HepG2 (cell line): ENCODE results near the gene INO80B. TPM values are rescaled to one million over a fixed set of nuclear protein-coding genes. Genes with fewer than 3 reads are reported as not detected.

ENCODE experiments used
- CBX5 ChIP-seq: sonication (generic); formaldehyde crosslinking; IDR thresholded peaks from 2 replicates; pipeline ENCODE4 v1.4.0; 2020; ENCODE audit warnings: missing genetic modification reagents, borderline replicate concordance
- CCDC6 ChIP-seq: sonication (generic); formaldehyde crosslinking; IDR thresholded peaks from 2 replicates; pipeline ENCODE4 v1.8.1; 2022; ENCODE audit warnings: mild to moderate bottlenecking, missing genetic modification reagents, moderate library complexity
- IKZF5 ChIP-seq: IDR thresholded peaks from 2 replicates; pipeline ENCODE4 v1.6.1; 2018; ENCODE audit warnings: missing genetic modification reagents, mild to moderate bottlenecking, missing compliant biosample characterization
- REXO4 ChIP-seq: sonication (generic); formaldehyde crosslinking; IDR thresholded peaks from 2 replicates; pipeline ENCODE4 v1.8.0; 2022; ENCODE audit warnings: missing genetic modification reagents, mild to moderate bottlenecking, borderline replicate concordance
- SP4 ChIP-seq: sonication (generic); formaldehyde crosslinking; IDR thresholded peaks from 2 replicates; pipeline ENCODE4 v1.8.1; 2023; ENCODE audit warnings: mild to moderate bottlenecking, missing genetic modification reagents
- TIGD3 ChIP-seq: sonication (generic); formaldehyde crosslinking; IDR thresholded peaks from 2 replicates; pipeline ENCODE4 v1.5.1; 2020; ENCODE audit warnings: mild to moderate bottlenecking, missing genetic modification reagents, borderline replicate concordance
- ZBTB46 ChIP-seq: sonication (generic); formaldehyde crosslinking; IDR thresholded peaks from 2 replicates; pipeline ENCODE4 v1.4.0; 2020; ENCODE audit warnings: mild to moderate bottlenecking, missing genetic modification reagents, borderline replicate concordance
- ZMYM3 ChIP-seq: sonication (generic); formaldehyde crosslinking; IDR thresholded peaks from 2 replicates; pipeline ENCODE4 v1.5.1; 2020; ENCODE audit warnings: mild to moderate bottlenecking, missing genetic modification reagents
- ZNF256 ChIP-seq: sonication (generic); formaldehyde crosslinking; conservative IDR thresholded peaks from 2 replicates; pipeline ENCODE4 v1.4.0; 2020; ENCODE audit warnings: missing genetic modification reagents
- ZNF740 ChIP-seq: sonication (generic); formaldehyde crosslinking; IDR thresholded peaks from 2 replicates; pipeline ENCODE4 v1.4.0; 2020; ENCODE audit warnings: missing genetic modification reagents
- polyA plus RNA-seq, 8 experiments: library from polyadenylated mRNA; depleted of rRNA in 3 of 8; stranded (reverse) in 7 of 8; unstranded in 1 of 8; fragments of >200 nt; fragmentation: Illumina TruSeq in 4 of 8; extraction: Trizol in 4 of 8; gene quantifications; 2 replicates each; pipeline versions ENCODE4 v1.2.1 to v1.2.3, GENCODE V29; 2011 to 2016; ENCODE audit warnings: low read depth in 4 of 8, missing spikeins in 1 of 8, mixed read lengths in 1 of 8; ENCODE audit not compliant: insufficient read depth in 1 of 8
- total RNA-seq, 5 experiments: library from RNA; depleted of rRNA; stranded (reverse); fragments of >200 nt; fragmentation: Illumina TruSeq; extraction: Trizol; gene quantifications; 2 replicates each; pipeline ENCODE4 v1.2.3, GENCODE V29; 2016; ENCODE audit warnings: low read depth in 1 of 5
- TF ChIP-seq, protein P1 (sequence below): sonication (generic); formaldehyde crosslinking; IDR thresholded peaks from 2 replicates; pipeline ENCODE4 v1.4.0; 2020; ENCODE audit warnings: missing genetic modification reagents
- TF ChIP-seq, protein P2 (sequence below): sonication (generic); formaldehyde crosslinking; IDR thresholded peaks from 2 replicates; pipeline ENCODE4 v1.4.0; 2020; ENCODE audit warnings: missing genetic modification reagents, borderline replicate concordance
- TF ChIP-seq, protein P3 (sequence below): sonication (generic); formaldehyde crosslinking; conservative IDR thresholded peaks from 2 replicates; pipeline ENCODE4 v1.4.0; 2020; ENCODE audit warnings: missing genetic modification reagents

The INO80B gene
- total and polyA plus RNA-seq, 2 of the 13 experiments (the other 11 are each of a cell fraction or from before 2014, with no cell fraction given): 6.2 to 14.5 TPM

DNA sequence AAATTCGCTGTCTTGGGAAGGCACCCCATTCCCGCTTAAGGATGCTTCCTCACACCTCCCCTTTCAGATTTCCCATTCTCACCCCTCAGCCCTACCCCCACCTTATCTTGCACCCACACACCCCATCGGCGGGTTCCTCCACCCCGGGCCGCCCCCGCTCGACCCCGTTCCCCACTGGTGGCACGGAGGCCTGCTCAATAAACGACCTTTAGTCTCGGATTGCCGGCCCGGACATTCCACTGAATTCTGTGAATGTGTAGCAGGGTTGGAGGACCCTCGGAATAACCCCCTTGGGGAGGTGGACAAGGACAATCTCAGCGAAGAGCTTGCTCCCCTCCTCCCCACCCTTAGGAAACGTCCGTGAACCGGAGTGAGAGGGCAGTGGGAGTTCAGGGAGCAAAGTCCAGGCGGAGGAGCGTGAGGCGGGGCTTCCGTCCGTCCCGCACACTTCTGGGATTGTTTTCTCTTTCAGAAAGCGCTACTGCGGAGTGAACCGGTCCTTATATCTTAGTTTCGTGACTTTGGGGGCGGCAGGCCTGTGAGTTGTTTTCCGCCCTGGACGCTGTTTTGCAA lies 47.3 kb downstream of the INO80B start (continued):
- TF ChIP-seq, protein P1, sequence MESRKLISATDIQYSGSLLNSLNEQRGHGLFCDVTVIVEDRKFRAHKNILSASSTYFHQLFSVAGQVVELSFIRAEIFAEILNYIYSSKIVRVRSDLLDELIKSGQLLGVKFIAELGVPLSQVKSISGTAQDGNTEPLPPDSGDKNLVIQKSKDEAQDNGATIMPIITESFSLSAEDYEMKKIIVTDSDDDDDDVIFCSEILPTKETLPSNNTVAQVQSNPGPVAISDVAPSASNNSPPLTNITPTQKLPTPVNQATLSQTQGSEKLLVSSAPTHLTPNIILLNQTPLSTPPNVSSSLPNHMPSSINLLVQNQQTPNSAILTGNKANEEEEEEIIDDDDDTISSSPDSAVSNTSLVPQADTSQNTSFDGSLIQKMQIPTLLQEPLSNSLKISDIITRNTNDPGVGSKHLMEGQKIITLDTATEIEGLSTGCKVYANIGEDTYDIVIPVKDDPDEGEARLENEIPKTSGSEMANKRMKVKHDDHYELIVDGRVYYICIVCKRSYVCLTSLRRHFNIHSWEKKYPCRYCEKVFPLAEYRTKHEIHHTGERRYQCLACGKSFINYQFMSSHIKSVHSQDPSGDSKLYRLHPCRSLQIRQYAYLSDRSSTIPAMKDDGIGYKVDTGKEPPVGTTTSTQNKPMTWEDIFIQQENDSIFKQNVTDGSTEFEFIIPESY (CRISPR knock-in tag): peak; percentile 34; the same call in 1 of the 2 replicates
- TF ChIP-seq ZMYM3 (no peak; the same call in 1 of the 2 replicates), SP4 (CRISPR knock-in tag) (peak; percentile 57), ZNF256 (no peak; the same call in 1 of the 2 replicates), TIGD3 (CRISPR knock-in tag) (no peak), ZNF740 (CRISPR knock-in tag) (0 out of 2 replicates have a peak, but pooled peaks have one; percentile 42), IKZF5 (peak; percentile 84), REXO4 (CRISPR knock-in tag) (no peak), CBX5 (CRISPR knock-in tag) (peak; percentile 53; the same call in 1 of the 2 replicates), CCDC6 (CRISPR knock-in tag) (no peak), ZBTB46 (CRISPR knock-in tag) (peak; percentile 68; the same call in 1 of the 2 replicates)
- TF ChIP-seq, protein P2, sequence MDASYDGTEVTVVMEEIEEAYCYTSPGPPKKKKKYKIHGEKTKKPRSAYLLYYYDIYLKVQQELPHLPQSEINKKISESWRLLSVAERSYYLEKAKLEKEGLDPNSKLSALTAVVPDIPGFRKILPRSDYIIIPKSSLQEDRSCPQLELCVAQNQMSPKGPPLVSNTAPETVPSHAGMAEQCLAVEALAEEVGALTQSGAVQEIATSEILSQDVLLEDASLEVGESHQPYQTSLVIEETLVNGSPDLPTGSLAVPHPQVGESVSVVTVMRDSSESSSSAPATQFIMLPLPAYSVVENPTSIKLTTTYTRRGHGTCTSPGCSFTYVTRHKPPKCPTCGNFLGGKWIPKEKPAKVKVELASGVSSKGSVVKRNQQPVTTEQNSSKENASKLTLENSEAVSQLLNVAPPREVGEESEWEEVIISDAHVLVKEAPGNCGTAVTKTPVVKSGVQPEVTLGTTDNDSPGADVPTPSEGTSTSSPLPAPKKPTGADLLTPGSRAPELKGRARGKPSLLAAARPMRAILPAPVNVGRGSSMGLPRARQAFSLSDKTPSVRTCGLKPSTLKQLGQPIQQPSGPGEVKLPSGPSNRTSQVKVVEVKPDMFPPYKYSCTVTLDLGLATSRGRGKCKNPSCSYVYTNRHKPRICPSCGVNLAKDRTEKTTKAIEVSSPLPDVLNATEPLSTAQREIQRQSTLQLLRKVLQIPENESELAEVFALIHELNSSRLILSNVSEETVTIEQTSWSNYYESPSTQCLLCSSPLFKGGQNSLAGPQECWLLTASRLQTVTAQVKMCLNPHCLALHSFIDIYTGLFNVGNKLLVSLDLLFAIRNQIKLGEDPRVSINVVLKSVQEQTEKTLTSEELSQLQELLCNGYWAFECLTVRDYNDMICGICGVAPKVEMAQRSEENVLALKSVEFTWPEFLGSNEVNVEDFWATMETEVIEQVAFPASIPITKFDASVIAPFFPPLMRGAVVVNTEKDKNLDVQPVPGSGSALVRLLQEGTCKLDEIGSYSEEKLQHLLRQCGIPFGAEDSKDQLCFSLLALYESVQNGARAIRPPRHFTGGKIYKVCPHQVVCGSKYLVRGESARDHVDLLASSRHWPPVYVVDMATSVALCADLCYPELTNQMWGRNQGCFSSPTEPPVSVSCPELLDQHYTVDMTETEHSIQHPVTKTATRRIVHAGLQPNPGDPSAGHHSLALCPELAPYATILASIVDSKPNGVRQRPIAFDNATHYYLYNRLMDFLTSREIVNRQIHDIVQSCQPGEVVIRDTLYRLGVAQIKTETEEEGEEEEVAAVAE (CRISPR knock-in tag): no peak
- TF ChIP-seq, protein P3, sequence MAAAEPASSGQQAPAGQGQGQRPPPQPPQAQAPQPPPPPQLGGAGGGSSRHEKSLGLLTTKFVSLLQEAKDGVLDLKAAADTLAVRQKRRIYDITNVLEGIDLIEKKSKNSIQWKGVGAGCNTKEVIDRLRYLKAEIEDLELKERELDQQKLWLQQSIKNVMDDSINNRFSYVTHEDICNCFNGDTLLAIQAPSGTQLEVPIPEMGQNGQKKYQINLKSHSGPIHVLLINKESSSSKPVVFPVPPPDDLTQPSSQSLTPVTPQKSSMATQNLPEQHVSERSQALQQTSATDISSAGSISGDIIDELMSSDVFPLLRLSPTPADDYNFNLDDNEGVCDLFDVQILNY (CRISPR knock-in tag): no peak
